NCI-H2107 treated with DMSO at 0.1 percent for 48 hours (cell line): ENCODE results near the gene DIPK1B.
"Not testable (repeated sequence)": the region's sequence is repeated elsewhere in the genome, so short reads cannot be mapped to it uniquely, and the experiment has no call there.

Experiments
- DNase-seq: peaks from one replicate; lab custom pipeline; 2025; ENCODE audit not compliant: unreplicated experiment; lab: John Stamatoyannopoulos, UW

The DIPK1B gene

GRCh38 chr9:136751814-136752213, 39.4 kb downstream of the DIPK1B start:
- no peak for DNase-seq

GRCh38 chr9:136753371-136754058, 41.1 kb downstream of the DIPK1B start:
- DNase-seq, result no peak

GRCh38 chr9:136754059-136754572, 41.7 kb downstream of the DIPK1B start:
- no peak for DNase-seq

GRCh38 chr9:136754626-136755301, 42.4 kb downstream of the DIPK1B start:
- no peak for DNase-seq

DNA sequence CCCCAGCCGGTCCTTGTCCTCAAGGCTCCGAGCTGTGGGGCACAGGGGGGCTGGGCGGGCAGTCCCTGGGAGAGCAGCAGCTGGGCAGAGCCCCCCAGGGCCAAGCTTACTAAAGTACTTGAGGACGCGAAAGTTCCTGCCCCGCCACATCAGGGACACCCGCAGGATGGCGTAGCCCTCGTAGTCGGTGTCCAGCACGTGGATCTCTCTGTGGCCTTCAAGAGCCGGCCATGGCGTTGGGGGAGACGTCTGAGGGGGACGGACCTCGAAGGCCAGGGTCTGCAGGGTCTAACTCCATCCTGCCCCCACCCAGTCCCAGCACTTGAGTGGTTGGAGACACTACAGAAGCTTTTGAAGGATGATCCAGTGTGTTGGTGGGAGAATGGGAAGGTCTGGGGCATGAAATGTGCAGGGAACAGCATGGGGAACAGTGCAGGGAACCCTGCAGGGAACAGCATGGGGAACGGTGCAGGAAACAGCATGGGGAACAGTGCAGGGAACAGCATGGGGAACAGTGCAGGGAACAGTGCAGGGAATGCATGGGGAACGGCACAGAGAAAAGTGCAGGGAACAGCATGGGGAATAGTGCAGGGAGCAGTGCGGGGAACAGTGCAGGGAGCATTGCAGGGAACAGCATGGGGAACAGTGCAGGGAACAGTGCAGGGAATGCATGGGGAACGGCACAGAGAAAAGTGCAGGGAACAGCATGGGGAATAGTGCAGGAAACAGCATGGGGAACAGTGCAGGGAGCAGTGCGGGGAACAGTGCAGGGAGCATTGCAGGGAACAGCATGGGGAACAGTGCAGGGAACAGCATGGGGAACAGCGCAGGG, 43.1 kb downstream of the DIPK1B start:
- not testable (repeated sequence) for DNase-seq

- DNase-seq, result no peak
These were observed 43.7 kb downstream of the DIPK1B start for GRCh38 chr9:136756134-136756438.

GRCh38 chr9:136756836-136757235, 44.5 kb downstream of the DIPK1B start:
- no peak for DNase-seq

- DNase-seq, result no peak
These were observed 45.0 kb downstream of the DIPK1B start for GRCh38 chr9:136757328-136757727.

GRCh38 chr9:136757751-136758140, 45.4 kb downstream of the DIPK1B start:
- no peak for DNase-seq

DNA sequence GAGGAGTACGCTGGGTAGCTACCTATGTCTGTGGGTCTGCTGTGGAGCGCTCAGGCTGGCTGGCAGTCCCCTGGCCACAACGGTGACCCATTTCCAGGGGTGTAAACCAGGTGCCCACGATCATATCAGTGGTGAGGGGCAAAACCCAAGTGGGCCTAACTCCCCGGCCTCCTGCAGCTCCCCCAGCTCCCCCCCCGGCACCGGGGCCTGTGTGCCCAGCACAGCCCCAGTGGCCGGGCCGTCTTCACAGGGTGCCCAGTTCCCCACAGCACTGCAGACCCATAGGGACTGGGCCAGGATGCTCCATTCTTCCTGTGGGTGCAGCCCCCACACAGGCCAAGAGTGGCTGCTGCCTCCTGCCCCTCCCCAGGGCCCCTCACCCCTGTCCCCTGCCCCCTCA, 46.6 kb downstream of the DIPK1B start:
- DNase-seq, result no peak

- DNase-seq, result no peak
These were observed 47.3 kb downstream of the DIPK1B start for GRCh38 chr9:136759436-136760325.

DNA sequence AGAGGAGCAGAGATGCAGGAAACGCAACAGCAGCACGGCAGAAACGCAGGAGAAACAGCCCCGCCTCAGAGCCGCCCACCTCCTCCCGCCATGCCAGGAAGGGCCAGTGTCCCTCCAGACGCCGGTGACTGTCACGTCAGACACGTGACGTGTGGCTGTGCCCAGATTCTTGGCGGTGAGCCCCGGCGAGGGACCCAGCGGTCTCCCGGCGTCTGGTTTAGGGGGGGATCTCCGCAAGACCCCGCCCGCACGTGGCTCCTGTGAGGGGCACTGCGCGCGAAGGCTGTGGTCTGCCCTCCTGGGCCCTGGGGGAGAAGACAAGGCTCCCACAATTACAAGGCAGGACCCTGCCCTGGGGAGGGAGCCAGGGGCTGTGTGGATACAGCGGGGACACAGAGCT, 48.1 kb downstream of the DIPK1B start:
- no peak for DNase-seq

DNA sequence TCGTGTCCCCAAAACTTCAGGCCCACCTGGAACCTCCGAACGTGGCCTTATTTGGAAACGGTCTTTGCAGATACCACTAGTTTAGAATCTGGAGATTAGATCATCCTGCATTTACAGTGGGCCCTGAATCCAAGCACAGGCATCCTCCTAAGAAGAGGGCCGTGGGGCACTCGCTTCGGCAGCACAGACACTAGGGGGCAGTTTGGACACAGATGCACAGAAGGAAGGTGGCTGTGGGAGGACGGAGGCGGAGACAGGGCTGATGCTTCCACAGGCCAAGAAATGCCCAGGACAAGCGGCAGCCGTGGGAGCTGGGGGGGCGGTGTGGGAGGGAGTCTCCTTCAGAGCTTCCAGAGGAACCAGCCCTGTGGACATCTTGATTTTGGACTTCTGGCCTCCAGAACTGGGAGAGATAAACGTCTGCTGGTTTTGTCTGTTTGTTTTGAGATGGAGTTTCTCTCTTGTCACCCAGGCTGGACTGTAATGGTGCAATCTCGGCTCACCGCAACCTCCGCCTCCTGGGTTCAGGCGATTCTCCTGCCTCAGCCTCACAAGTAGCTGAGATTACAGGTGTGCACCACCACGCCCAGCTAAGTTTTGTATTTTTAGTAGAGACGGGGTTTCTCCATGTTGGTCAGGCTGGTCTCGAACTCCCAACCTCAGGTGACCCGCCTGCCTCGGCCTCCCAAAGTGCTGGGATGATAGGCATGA, 48.6 kb downstream of the DIPK1B start:
- DNase-seq, result not testable (repeated sequence)

- DNase-seq, result no peak
These were observed 49.2 kb downstream of the DIPK1B start for GRCh38 chr9:136761545-136761981.

DNA sequence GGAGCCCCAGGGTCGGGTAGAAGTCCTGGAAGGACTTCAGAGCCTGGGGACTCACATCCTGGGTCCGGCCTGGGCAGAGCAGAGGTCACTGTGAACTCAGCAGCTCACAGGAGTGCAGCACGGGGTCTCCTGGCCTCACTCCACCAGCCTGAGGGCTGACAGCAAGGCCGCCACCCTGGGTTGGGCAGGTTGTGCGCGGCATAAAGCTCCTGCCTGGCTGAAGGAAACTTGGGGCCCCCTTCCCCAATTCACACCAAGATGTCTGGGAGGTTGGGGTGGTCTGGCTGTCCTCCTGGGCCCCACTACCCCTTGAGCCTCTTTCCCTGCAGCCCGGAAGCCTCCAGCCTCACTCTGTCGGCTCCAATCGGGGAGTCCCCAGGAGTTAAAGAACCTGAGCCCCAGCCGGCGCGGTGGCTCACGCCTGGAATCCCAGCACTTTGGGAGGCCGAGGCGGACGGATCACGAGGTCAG, 49.9 kb downstream of the DIPK1B start:
- DNase-seq, result no peak

- DNase-seq, result no peak
These were observed 50.7 kb downstream of the DIPK1B start for GRCh38 chr9:136762915-136763648.

GRCh38 chr9:136763649-136764035, 51.3 kb downstream of the DIPK1B start:
- DNase-seq, result no peak

GRCh38 chr9:136764301-136764891, 52.0 kb downstream of the DIPK1B start, which contains the start of gene LCN15:
LCN15 (minus strand) TSS chr9:136764518; CDS start chr9:136764488, 30 bp downstream.
- DNase-seq, result peak; percentile 51

DNA sequence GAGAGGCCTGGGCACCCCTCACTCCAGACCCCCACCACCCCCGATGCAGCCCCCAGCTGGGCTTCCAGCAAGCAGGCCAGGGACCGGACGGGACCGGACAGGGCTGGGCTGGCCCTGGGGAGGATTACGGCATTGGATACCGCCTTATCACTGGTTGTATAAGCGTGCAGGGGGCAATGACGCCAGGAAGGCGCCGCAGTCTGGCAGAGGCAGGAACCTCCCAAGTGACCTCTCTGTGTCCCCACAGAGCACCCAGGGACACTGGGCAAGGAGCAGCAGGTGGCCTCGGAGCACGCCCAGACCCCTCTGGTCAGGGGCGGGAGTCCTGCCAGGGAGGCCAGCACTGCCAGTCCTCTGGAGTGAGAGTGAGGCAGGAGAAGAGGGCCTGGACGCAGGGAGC, 52.7 kb downstream of the DIPK1B start:
- DNase-seq, result no peak
